ENCODE measurements around the gene CBLC.
"Not testable (repeated sequence)": the region's sequence is repeated elsewhere in the genome, so short reads cannot be mapped to it uniquely, and the experiment has no call there.

DNA sequence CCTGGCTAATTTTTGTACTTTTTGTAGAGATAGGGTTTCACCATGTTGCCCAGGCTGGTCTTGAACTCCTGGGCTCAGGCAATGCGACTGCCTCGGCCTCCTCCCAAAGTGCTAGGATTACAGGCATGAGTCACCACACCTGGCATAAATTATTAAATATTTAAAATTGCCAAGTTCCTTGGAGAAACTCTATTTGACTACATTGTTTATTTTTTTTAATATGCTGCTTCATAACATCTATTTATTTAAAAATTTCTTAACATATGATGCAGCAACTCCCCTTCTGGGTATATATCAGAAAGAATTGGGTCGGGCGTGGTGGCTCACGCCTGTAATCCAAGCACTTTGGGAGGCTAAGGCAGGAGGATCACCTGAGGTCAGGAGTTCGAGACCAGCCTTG is 55.2 kb downstream of the CBLC start:
- TF ChIP-seq POLR2A, POLR2AphosphoS5 (IDR thresholded peaks at IDR 0.05; ENCODE audit: low read depth, low read length): not testable (repeated sequence)

Measured in GM12892 (cell line).